RPMI8226 (cell line): Measurements from ENCODE around the gene DDX52.
A peak's percentile ranks its signal among the peaks of the same experiment; 100 is the strongest.
"Not testable (repeated sequence)": the region's sequence is repeated elsewhere in the genome, so short reads cannot be mapped to it uniquely, and the experiment has no call there.

Source experiments
- DNase-seq: peaks from one replicate; pipeline ENCODE4 v3.0.0-alpha.2; 2015

DDX52 gene

GRCh38 chr17:37643118-37643766 is at the start of gene DDX52:
Gene DDX52 (minus strand): TSS chr17:37643446. CDS start chr17:37643420, 26 bp downstream.
- peak; percentile 93 for DNase-seq

- DNase-seq, result no peak
These were observed 48.6 kb upstream of the DDX52 start for GRCh38 chr17:37691807-37692206.

- no peak for DNase-seq
These were observed 46.1 kb upstream of the DDX52 start for GRCh38 chr17:37689317-37689716.

GRCh38 chr17:37683454-37683984 is 40.3 kb upstream of the DDX52 start:
- DNase-seq, result no peak

GRCh38 chr17:37682007-37682406 is 38.8 kb upstream of the DDX52 start:
- no peak for DNase-seq

GRCh38 chr17:37679995-37680394 is 36.7 kb upstream of the DDX52 start:
- DNase-seq, result not testable (repeated sequence)

- DNase-seq, result no peak
These were observed 34.8 kb upstream of the DDX52 start for GRCh38 chr17:37678036-37678435.

- no peak for DNase-seq
These were observed 33.8 kb upstream of the DDX52 start for GRCh38 chr17:37677021-37677420.

- DNase-seq, result no peak
These were observed 33.1 kb upstream of the DDX52 start for GRCh38 chr17:37676115-37676925.

- no peak for DNase-seq
These were observed 31.3 kb upstream of the DDX52 start for GRCh38 chr17:37674511-37674910.

GRCh38 chr17:37673386-37673785 is 30.1 kb upstream of the DDX52 start:
- no peak for DNase-seq

GRCh38 chr17:37672548-37673078 is 29.4 kb upstream of the DDX52 start:
- DNase-seq, result no peak

- DNase-seq, result no peak
These were observed 28.7 kb upstream of the DDX52 start for GRCh38 chr17:37671824-37672547.

- DNase-seq, result no peak
These were observed 28.0 kb upstream of the DDX52 start for GRCh38 chr17:37671028-37671823.

- DNase-seq, result no peak
These were observed 23.8 kb upstream of the DDX52 start for GRCh38 chr17:37667039-37667438.

- no peak for DNase-seq
These were observed 21.0 kb upstream of the DDX52 start for GRCh38 chr17:37664214-37664613.

- no peak for DNase-seq
These were observed 19.1 kb upstream of the DDX52 start for GRCh38 chr17:37662353-37662752.

- no peak for DNase-seq
These were observed 18.3 kb upstream of the DDX52 start for GRCh38 chr17:37661400-37662014.

- DNase-seq, result no peak
These were observed 16.7 kb upstream of the DDX52 start for GRCh38 chr17:37659925-37660324.

- no peak for DNase-seq
These were observed 14.0 kb upstream of the DDX52 start for GRCh38 chr17:37657202-37657601.

- DNase-seq, result no peak
These were observed 8.6 kb upstream of the DDX52 start for GRCh38 chr17:37651849-37652248.
